RWPE2 (cell line): ENCODE data around the gene FAM163A.

ENCODE experiments used
- ATAC-seq: fragments of 200-7000 bp; cut with Tn5 transposase; 3 replicates; pipeline ENCODE4 v1.9.1; 2021; ENCODE audit warnings: low read depth
- DNase-seq: peaks from one replicate; pipeline ENCODE4 v3.0.0-alpha.2; 2020; ENCODE audit warnings: low spot score
- H3K27ac ChIP-seq: fragments of 450-650 bp; 2 replicates; pipeline ENCODE4 v1.5.1; 2017; ENCODE audit warnings: mild to moderate bottlenecking; ENCODE audit not compliant: poor library complexity, severe bottlenecking
- H3K27me3 ChIP-seq: fragments of 250-450 bp; sonication (Bioruptor Pico); 2 replicates; pipeline ENCODE4 v1.5.1; 2021; ENCODE audit warnings: mild to moderate bottlenecking, moderate library complexity; ENCODE audit not compliant: insufficient read depth, poor library complexity, severe bottlenecking
- H3K36me3 ChIP-seq: fragments of 250-450 bp; sonication (Bioruptor Pico); 2 replicates; pipeline ENCODE4 v1.5.1; 2020; ENCODE audit warnings: low read depth, mild to moderate bottlenecking, moderate library complexity
- H3K4me1 ChIP-seq: fragments of 250-450 bp; sonication (Bioruptor Pico); 2 replicates; pipeline ENCODE4 v1.5.1; 2021; ENCODE audit warnings: mild to moderate bottlenecking, moderate library complexity; ENCODE audit not compliant: insufficient read depth, poor library complexity, severe bottlenecking
- H3K4me3 ChIP-seq: fragments of 250-450 bp; sonication (Bioruptor Pico); 2 replicates; pipeline ENCODE4 v1.5.1; 2021; ENCODE audit warnings: mild to moderate bottlenecking, moderate library complexity; ENCODE audit not compliant: severe bottlenecking
- H3K9me3 ChIP-seq: fragments of 250-450 bp; sonication (Bioruptor Pico); 2 replicates; pipeline ENCODE4 v1.5.1; 2021; ENCODE audit warnings: mild to moderate bottlenecking, moderate library complexity; ENCODE audit not compliant: severe bottlenecking
- CTCF ChIP-seq: fragments of 450-650 bp; IDR thresholded peaks from one replicate; pipeline ENCODE4 v1.5.1; 2017; ENCODE audit warnings: mild to moderate bottlenecking, moderate library complexity; ENCODE audit not compliant: poor library complexity, severe bottlenecking

FAM163A gene

DNA sequence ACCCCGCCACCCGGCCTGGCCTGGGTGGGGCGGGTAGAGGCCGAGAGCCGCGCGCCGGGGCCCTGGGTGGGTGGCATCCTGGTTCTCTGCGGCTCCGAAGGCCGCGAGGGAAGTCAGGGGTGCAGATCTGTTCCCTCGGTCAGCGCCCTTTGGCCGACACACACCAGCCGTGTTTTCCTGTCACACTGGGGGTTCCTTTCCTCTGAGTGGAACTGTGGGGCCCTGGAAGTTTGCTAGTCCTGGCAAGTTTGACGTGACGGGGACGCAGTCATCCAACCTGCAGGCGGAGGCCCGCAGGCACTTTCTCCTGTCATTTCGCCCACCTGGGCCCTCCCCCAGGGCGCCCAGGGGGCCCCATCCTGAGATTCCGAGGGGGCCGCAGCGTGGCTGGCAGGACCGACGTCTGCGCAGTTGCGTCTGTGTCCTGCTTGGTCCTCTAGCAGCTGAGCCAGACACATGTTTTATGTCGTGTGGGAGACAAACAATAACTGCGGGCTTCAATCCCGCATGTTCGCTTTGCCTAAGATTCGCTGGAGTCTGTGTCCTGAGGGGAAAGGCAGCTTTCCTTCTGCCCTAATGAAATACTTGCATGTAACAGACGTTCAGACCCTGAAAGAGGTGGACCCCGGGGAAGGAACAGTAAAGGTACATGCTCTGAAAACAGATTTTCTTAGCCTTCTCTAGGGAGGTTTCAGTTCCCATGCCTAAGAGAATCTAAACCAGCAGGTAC lies 1.5 kb downstream of the FAM163A start:
- H3K4me1 ChIP-seq = no peaks in the 10 kb centered on the region
- H3K27me3 ChIP-seq = peaks cover 90% of the 10 kb centered on the region
- no peaks in the 10 kb centered on the region for H3K36me3 ChIP-seq
- DNase-seq = no peak
- H3K9me3 ChIP-seq = no peaks in the 10 kb centered on the region
- H3K4me3 ChIP-seq = no peak overlapping the region
- no peak for ATAC-seq
- no peak overlapping the region for H3K27ac ChIP-seq
- TF ChIP-seq CTCF = no peak

- no peaks in the 10 kb centered on the region for H3K4me1 ChIP-seq
- ATAC-seq = no peak
- no peaks in the 10 kb centered on the region for H3K36me3 ChIP-seq
- TF ChIP-seq CTCF = no peak
- DNase-seq = no peak
- no peak overlapping the region for H3K27ac ChIP-seq
- H3K27me3 ChIP-seq = peaks cover 87% of the 10 kb centered on the region
- no peaks in the 10 kb centered on the region for H3K9me3 ChIP-seq
- H3K4me3 ChIP-seq = no peak overlapping the region
Observed at GRCh38 chr1:179745131-179745611, 2.1 kb downstream of the FAM163A start.

DNA sequence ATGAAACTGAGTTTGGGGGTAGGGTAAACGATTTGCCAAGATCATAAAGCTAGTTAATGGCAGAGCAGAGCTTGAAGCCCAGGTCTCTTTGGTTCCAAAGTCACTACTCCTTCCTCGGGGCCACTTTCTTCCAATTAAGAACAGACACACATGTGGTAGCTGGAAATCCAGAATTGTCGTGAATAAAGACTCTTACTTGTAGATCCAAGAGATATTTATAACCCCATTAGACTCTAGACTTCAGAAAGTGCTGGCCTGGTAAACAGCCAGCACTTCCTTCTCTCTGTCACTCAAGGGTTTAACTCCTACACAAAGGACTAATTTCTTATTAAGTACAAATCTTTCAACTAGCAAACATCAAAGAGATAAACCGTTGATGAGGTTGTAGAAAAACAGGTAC lies 2.7 kb downstream of the FAM163A start:
- Histone ChIP-seq H3K4me3 (no peak overlapping the region), H3K9me3 (no peaks in the 10 kb centered on the region), H3K27me3 (peaks cover 81% of the 10 kb centered on the region), H3K36me3 (no peaks in the 10 kb centered on the region), H3K4me1 (no peaks in the 10 kb centered on the region), H3K27ac (no peak overlapping the region)
- DNase-seq = no peak
- TF ChIP-seq CTCF = no peak
- no peak for ATAC-seq

DNA sequence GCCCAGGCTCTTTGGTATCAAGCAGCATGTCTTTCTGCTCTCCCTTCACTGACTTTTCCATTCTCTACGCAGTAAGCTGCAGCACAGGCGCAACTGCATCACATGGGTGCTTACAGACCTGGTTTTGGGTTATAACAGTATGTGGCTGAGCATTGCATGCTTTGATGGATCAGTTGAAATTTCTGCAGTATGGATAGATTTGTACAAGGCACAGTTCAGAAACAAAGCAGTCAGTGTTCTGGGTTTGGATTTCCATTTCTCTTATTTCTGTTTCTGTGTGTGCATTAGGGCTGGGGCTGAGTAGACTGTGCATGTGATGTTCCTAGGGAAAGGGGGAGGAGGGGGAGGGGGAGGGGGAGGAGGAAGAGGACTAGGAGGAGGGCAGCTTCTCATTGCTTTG lies 4.5 kb downstream of the FAM163A start:
- TF ChIP-seq CTCF = no peak
- Histone ChIP-seq H3K27ac (no peak overlapping the region), H3K4me1 (no peaks in the 10 kb centered on the region), H3K4me3 (no peak overlapping the region), H3K9me3 (peaks cover 3% of the 10 kb centered on the region), H3K36me3 (no peaks in the 10 kb centered on the region), H3K27me3 (peaks cover 62% of the 10 kb centered on the region)
- no peak for DNase-seq
- no peak for ATAC-seq

DNA sequence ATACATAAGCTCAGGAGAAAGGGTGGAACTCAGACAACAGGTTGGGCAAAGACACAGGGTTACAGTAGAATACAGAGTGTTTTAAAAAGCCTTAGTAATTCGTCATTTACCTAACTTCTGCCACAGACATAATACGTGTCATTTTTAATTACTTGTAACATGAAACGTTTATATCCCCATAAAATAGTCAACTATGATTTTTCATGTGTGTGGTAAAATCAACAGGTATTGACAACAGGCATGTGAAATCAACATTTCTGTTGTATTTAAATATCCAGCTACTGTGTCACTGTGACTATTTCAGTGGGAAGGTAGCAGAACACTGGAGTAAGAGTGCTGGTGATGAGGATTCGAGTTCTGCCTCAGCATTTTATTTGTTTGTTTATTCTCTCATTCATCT lies 5.7 kb downstream of the FAM163A start:
- TF ChIP-seq CTCF = no peak
- no peak for DNase-seq
- no peak overlapping the region for H3K27ac ChIP-seq
- peaks cover 51% of the 10 kb centered on the region for H3K27me3 ChIP-seq
- no peaks in the 10 kb centered on the region for H3K4me1 ChIP-seq
- ATAC-seq = no peak
- H3K9me3 ChIP-seq = peaks cover 3% of the 10 kb centered on the region
- H3K4me3 ChIP-seq = no peak overlapping the region
- H3K36me3 ChIP-seq = no peaks in the 10 kb centered on the region
